Stimulated activated CD8-positive, alpha-beta memory T cell treated with anti-CD3 and anti-CD28 coated beads, Interleukin-2, amount 100 ng/mL, for 1 hour (primary cell): ENCODE measurements around the gene DUSP23.

Experiments used
- DNase-seq, 2 donors: peaks; one replicate each; pipeline ENCODE4 v3.0.0-alpha.2; 2020; ENCODE audit warnings: low read depth in 2 of 2

DUSP23 gene

DNA sequence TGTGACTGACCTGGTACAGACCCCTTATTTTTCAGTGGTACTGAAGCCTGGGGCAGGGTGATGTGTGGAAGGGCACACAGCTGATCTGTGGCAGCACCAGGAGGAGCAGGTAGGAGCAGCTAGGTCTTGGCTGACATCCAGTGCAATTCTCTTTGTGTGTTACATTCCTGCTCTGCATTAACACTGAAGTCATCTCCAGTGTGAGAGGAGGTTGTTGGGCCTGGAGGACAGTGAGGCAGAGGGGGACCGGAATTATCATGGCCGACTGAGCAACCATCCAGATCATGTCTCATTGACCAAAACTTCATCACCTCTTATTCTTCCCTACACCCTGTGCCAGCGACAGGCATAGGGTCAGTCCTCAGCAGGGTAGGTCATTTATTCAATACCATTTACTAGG, 47.4 kb downstream of the DUSP23 start:
- no peak for DNase-seq

- no peak for DNase-seq
Measured at GRCh38 chr1:159828581-159829272, 48.0 kb downstream of the DUSP23 start.

GRCh38 chr1:159829273-159829634, 48.5 kb downstream of the DUSP23 start:
- no peak for DNase-seq

- no peak for DNase-seq
Measured at GRCh38 chr1:159829822-159830465, 49.2 kb downstream of the DUSP23 start.

- DNase-seq, result no peak
Measured at GRCh38 chr1:159830722-159831121, 50.0 kb downstream of the DUSP23 start.

- DNase-seq, result no peak
Measured at GRCh38 chr1:159831412-159832141, 50.8 kb downstream of the DUSP23 start.
